K562 (cell line): ENCODE measurements around the gene UBAC2. TPM values are rescaled to one million over a fixed set of nuclear protein-coding genes. Genes with fewer than 3 reads are reported as not detected.

Experiments
- ATAC-seq: fragments of 200-7000 bp; cut with Tn5 transposase; 3 replicates; pipeline ENCODE4 v1.9.1; 2020; ENCODE audit warnings: moderate library complexity
- BruUV-seq: library from RNA; stranded (reverse); fragments of 400-500 nt; replicated peaks from 2 replicates; lab custom pipeline; 2021; lab: Mats Ljungman, UMichigan
- CTCF ChIA-PET: fragments of 300-600 bp; formaldehyde crosslinking; extraction: SDS; loops from one replicate; lab custom pipeline; 2021; ENCODE audit warnings: low intra/inter-chr PET ratio; lab: Yijun Ruan, JAX
- POLR2A ChIA-PET: fragments of 300-600, 350-650 bp; sonication (Branson Sonifier 250); formaldehyde crosslinking; extraction: SDS; loops from one replicate; lab custom pipeline; 2021; ENCODE audit warnings: antibody characterized with exemption, inconsistent platforms; lab: Yijun Ruan, JAX
- DNase-seq, 4 experiments: peaks; one replicate each; pipeline versions ENCODE4 v3.0.0 to v3.0.0-alpha.2; 2011 to 2018; ENCODE audit warnings: low spot score in 3 of 4, mixed read lengths in 3 of 4; ENCODE audit errors: extremely low read depth in 1 of 4
- FAIRE-seq: peaks from 2 replicates; lab custom pipeline; 2011; peaks lifted over from hg19 to GRCh38; lab: Jason Lieb, UNC
- H2AFZ ChIP-seq: 2 replicates; pipeline ENCODE4 v1.6.0; 2011; ENCODE audit warnings: low read depth, low read length, control low read depth, inconsistent platforms
- H3K27ac ChIP-seq: fragments of 200-600 bp; 3 replicates; pipeline ENCODE4 v1.8.0; 2011; ENCODE audit warnings: low read depth, mild to moderate bottlenecking, control low read depth, inconsistent platforms, low read length, moderate library complexity, mixed read lengths; ENCODE audit errors: extremely low read depth
- H3K27me3 ChIP-seq, 2 experiments: fragments of 300-600 bp in 1 of 2; 2 replicates in 1 of 2; 3 replicates in 1 of 2; pipeline versions ENCODE4 v1.6.0 to v1.8.0; 2011; ENCODE audit warnings: inconsistent platforms in 2 of 2, low read length in 2 of 2, mild to moderate bottlenecking in 1 of 2, mixed read lengths in 1 of 2, moderate library complexity in 1 of 2; ENCODE audit not compliant: control insufficient read depth in 2 of 2, insufficient read depth in 2 of 2
- H3K36me3 ChIP-seq: fragments of 300-600 bp; 3 replicates; pipeline ENCODE4 v1.8.0; 2011; ENCODE audit warnings: mild to moderate bottlenecking, low read length, inconsistent platforms; ENCODE audit not compliant: control insufficient read depth, insufficient read depth
- H3K4me1 ChIP-seq, 2 experiments: fragments of 200-600 bp in 1 of 2; replicated peaks in 1 of 2; 2 replicates in 1 of 2; 3 replicates in 1 of 2; pipeline versions ENCODE4 v1.5.1 to v1.8.0; 2011; ENCODE audit warnings: inconsistent platforms in 2 of 2, low read length in 2 of 2, mild to moderate bottlenecking in 1 of 2, mixed read lengths in 1 of 2, moderate library complexity in 1 of 2; ENCODE audit not compliant: control insufficient read depth in 2 of 2, insufficient read depth in 2 of 2
- H3K4me2 ChIP-seq: 2 replicates; pipeline ENCODE4 v1.6.1; 2011; ENCODE audit warnings: low read length, control low read depth, inconsistent platforms, mixed read lengths; ENCODE audit not compliant: insufficient read depth
- H3K4me3 ChIP-seq: fragments of 200-600 bp; sonication (generic), shearing (Covaris generic); 2 replicates; pipeline ENCODE4 v1.5.1; 2016; ENCODE audit warnings: control low read depth, inconsistent platforms
- H3K79me2 ChIP-seq: fragments of 200-600 bp; 3 replicates; pipeline ENCODE4 v1.8.0; 2011; ENCODE audit warnings: low read length, inconsistent platforms; ENCODE audit not compliant: control insufficient read depth, insufficient read depth
- H3K9ac ChIP-seq, 2 experiments: 2 replicates each; pipeline versions ENCODE4 v1.6.0 to v1.6.1; 2011; ENCODE audit warnings: low read depth in 2 of 2, low read length in 2 of 2, control low read depth in 1 of 2, inconsistent platforms in 1 of 2, mild to moderate bottlenecking in 1 of 2, mixed read lengths in 1 of 2; ENCODE audit not compliant: insufficient read depth in 1 of 2
- H3K9me1 ChIP-seq: one replicate; pipeline ENCODE4 v1.6.0; 2011; ENCODE audit warnings: inconsistent platforms, mild to moderate bottlenecking, low read length, moderate library complexity; ENCODE audit not compliant: control insufficient read depth, insufficient read depth
- H3K9me3 ChIP-seq: replicated peaks from 2 replicates; pipeline ENCODE4 v1.5.1; 2011; ENCODE audit warnings: low read depth, low read length, inconsistent platforms; ENCODE audit not compliant: control insufficient read depth, insufficient read depth
- H4K20me1 ChIP-seq: replicated peaks from 2 replicates; pipeline ENCODE4 v1.6.1; 2011; ENCODE audit warnings: low read length, inconsistent platforms, mixed read lengths; ENCODE audit not compliant: control insufficient read depth, insufficient read depth
- C11orf30 ChIP-seq: fragments of 450-650 bp; IDR thresholded peaks from 2 replicates; pipeline ENCODE4 v1.6.1; 2016; ENCODE audit warnings: low read depth, mild to moderate bottlenecking
- DPF2 ChIP-seq: fragments of 450-650 bp; IDR thresholded peaks from 2 replicates; pipeline ENCODE4 v1.6.1; 2016
- GATAD2A ChIP-seq: fragments of 450-650 bp; IDR thresholded peaks from 2 replicates; pipeline ENCODE4 v1.6.1; 2017
- MEF2D ChIP-seq: conservative IDR thresholded peaks from 2 replicates; pipeline ENCODE4 v1.6.1; 2016; ENCODE audit warnings: low read depth, missing genetic modification characterization, missing compliant biosample characterization
- VEZF1 ChIP-seq: fragments of 200-800 bp; sonication (Bioruptor generic); IDR thresholded peaks from 2 replicates; pipeline ENCODE4 v1.6.1; 2017; ENCODE audit warnings: missing genetic modification characterization, missing compliant biosample characterization
- ZBTB7A ChIP-seq: IDR thresholded peaks from 2 replicates; pipeline ENCODE4 v1.6.1; 2011; ENCODE audit warnings: low read depth, mild to moderate bottlenecking, low read length, moderate library complexity, borderline replicate concordance; ENCODE audit not compliant: control insufficient read depth
- ZNF316 ChIP-seq: fragments of 450-650 bp; IDR thresholded peaks from 2 replicates; pipeline ENCODE4 v1.6.1; 2016
- ZNF644 ChIP-seq: fragments of 200-800 bp; sonication (Bioruptor generic); IDR thresholded peaks from 2 replicates; pipeline ENCODE4 v1.6.1; 2016; ENCODE audit warnings: low read depth, missing genetic modification characterization, missing compliant biosample characterization
- WGBS: fragments of 100-300 bp; shearing (Covaris generic); methylation state at CpG from one replicate; pipeline ENCODE4 v1.1.6; 2016; ENCODE audit warnings: low coverage, mixed read lengths; ENCODE audit not compliant: insufficient coverage; ENCODE audit errors: missing lambda C conversion rate; 5-methylcytosine and 5-hydroxymethylcytosine counted together
- in situ Hi-C: fragments of 300-500 bp; cut with MboI; formaldehyde crosslinking; loops from 4 replicates; pipeline ENCODE4 v1.15.0; 2018; ENCODE audit warnings: inconsistent platforms, mixed read lengths
- intact Hi-C: fragments of 100-400 bp; cut with micrococcal nuclease; formaldehyde crosslinking; loops from 2 replicates; pipeline ENCODE4 v1.14.2; 2022
- polyA plus RNA-seq, 8 experiments: library from polyadenylated mRNA; depleted of rRNA in 4 of 8; stranded (reverse) in 5 of 8; unstranded in 3 of 8; fragments of >200 nt; fragmentation: Nextera tagmentation in 2 of 8; fragmentation: Illumina TruSeq in 1 of 8; extraction: Ambion mirVana in 2 of 8; extraction: Trizol in 1 of 8; gene quantifications; 2 replicates each; pipeline versions ENCODE4 v1.2.1 to v1.2.3, GENCODE V29; 2011 to 2014; ENCODE audit warnings: inconsistent platforms in 1 of 8, missing spikeins in 1 of 8
- total RNA-seq, 7 experiments: library from RNA; depleted of rRNA in 6 of 7; stranded (reverse); fragments of >200 nt in 6 of 7; fragmentation: Illumina TruSeq in 2 of 7; extraction: Trizol in 2 of 7; gene quantifications; 2 replicates each; pipeline versions ENCODE4 v1.2.1 to v1.2.3, GENCODE V29; 2011 to 2021; ENCODE audit warnings: low replicate concordance in 1 of 7
- TF ChIP-seq, protein P1 (sequence below): fragments of 450-650 bp; IDR thresholded peaks from 2 replicates; pipeline ENCODE4 v1.6.1; 2017; ENCODE audit warnings: antibody characterized with exemption, mild to moderate bottlenecking
- TF ChIP-seq, protein P2 (sequence below): fragments of 200-800 bp; sonication (Bioruptor generic); IDR thresholded peaks from 2 replicates; pipeline ENCODE4 v1.6.1; 2016; ENCODE audit warnings: missing genetic modification characterization, missing compliant biosample characterization

The UBAC2 gene
- total and polyA plus RNA-seq, 9 of the 15 experiments (the other 6 are each of a cell fraction or from before 2014, with no cell fraction given): 6.0 to 84.1 (median 32.3) TPM

DNA sequence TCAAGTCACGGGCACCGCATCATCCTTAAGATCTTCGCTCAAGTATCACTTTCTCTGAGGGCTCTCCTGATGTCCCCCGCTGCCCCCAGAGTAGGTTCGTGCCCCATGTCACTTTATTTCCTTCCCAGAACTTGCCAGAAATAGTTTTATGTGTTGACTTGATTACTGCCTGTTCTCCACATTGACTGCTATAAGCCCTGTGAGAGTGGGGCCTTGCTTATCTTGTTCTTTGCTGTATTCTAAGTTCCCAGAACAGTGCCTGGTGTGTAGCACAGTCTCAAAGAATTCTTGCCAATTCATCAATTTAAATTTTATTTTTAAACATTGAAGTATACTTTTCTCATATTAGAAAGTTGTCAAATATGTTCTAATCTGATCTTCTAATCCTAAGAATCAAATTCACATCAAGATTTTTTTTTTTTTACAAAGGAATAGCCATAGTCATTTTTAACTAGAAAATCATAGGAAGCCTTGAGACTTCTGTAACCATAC is 138.6 kb downstream of the UBAC2 start:
- Histone ChIP-seq H2AFZ (no peak overlapping the region), H3K4me1 (peaks cover 6 to 26% of the 10 kb centered on the region in 2 experiments; a peak in 4 of 5 replicates), H3K9me3 (no peaks in the 10 kb centered on the region), H3K9me1 (no peaks in the 10 kb centered on the region), H3K4me3 (no peak overlapping the region), H3K36me3 (peaks cover 39% of the 10 kb centered on the region; the same call in 2 of the 3 replicates), H3K79me2 (no peaks in the 10 kb centered on the region), H4K20me1 (no peaks in the 10 kb centered on the region), H3K27ac (peak overlapping the region; percentile 27; the same call in 2 of the 3 replicates), H3K27me3 (no peaks in the 10 kb centered on the region), H3K9ac (peak overlapping the region in 1 of 2 experiments; percentile 48; a peak in 1 of 4 replicates), H3K4me2 (peak overlapping the region; percentile 38)
- no TSS peak for BruUV-seq
- CTCF ChIA-PET: no interaction called here
- FAIRE-seq: no peak
- intact Hi-C loops (no loop called here), in situ Hi-C loops (no loop called here)
- no peak for TF ChIP-seq ZNF644 (tag)
- TF ChIP-seq ZNF316: peak; percentile 77
- TF ChIP-seq VEZF1: 0 out of 2 replicates have a peak, but pooled peaks have one; percentile 12
- peak; percentile 3; the same call in 1 of the 2 replicates for TF ChIP-seq DPF2
- TF ChIP-seq, protein P1, sequence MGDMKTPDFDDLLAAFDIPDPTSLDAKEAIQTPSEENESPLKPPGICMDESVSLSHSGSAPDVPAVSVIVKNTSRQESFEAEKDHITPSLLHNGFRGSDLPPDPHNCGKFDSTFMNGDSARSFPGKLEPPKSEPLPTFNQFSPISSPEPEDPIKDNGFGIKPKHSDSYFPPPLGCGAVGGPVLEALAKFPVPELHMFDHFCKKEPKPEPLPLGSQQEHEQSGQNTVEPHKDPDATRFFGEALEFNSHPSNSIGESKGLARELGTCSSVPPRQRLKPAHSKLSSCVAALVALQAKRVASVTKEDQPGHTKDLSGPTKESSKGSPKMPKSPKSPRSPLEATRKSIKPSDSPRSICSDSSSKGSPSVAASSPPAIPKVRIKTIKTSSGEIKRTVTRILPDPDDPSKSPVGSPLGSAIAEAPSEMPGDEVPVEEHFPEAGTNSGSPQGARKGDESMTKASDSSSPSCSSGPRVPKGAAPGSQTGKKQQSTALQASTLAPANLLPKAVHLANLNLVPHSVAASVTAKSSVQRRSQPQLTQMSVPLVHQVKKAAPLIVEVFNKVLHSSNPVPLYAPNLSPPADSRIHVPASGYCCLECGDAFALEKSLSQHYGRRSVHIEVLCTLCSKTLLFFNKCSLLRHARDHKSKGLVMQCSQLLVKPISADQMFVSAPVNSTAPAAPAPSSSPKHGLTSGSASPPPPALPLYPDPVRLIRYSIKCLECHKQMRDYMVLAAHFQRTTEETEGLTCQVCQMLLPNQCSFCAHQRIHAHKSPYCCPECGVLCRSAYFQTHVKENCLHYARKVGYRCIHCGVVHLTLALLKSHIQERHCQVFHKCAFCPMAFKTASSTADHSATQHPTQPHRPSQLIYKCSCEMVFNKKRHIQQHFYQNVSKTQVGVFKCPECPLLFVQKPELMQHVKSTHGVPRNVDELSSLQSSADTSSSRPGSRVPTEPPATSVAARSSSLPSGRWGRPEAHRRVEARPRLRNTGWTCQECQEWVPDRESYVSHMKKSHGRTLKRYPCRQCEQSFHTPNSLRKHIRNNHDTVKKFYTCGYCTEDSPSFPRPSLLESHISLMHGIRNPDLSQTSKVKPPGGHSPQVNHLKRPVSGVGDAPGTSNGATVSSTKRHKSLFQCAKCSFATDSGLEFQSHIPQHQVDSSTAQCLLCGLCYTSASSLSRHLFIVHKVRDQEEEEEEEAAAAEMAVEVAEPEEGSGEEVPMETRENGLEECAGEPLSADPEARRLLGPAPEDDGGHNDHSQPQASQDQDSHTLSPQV: no peak
- TF ChIP-seq ZBTB7A: no peak
- peak; percentile 52 for TF ChIP-seq C11orf30
- no peak for TF ChIP-seq MEF2D (tag)
- no peak for TF ChIP-seq GATAD2A
- TF ChIP-seq, protein P2, sequence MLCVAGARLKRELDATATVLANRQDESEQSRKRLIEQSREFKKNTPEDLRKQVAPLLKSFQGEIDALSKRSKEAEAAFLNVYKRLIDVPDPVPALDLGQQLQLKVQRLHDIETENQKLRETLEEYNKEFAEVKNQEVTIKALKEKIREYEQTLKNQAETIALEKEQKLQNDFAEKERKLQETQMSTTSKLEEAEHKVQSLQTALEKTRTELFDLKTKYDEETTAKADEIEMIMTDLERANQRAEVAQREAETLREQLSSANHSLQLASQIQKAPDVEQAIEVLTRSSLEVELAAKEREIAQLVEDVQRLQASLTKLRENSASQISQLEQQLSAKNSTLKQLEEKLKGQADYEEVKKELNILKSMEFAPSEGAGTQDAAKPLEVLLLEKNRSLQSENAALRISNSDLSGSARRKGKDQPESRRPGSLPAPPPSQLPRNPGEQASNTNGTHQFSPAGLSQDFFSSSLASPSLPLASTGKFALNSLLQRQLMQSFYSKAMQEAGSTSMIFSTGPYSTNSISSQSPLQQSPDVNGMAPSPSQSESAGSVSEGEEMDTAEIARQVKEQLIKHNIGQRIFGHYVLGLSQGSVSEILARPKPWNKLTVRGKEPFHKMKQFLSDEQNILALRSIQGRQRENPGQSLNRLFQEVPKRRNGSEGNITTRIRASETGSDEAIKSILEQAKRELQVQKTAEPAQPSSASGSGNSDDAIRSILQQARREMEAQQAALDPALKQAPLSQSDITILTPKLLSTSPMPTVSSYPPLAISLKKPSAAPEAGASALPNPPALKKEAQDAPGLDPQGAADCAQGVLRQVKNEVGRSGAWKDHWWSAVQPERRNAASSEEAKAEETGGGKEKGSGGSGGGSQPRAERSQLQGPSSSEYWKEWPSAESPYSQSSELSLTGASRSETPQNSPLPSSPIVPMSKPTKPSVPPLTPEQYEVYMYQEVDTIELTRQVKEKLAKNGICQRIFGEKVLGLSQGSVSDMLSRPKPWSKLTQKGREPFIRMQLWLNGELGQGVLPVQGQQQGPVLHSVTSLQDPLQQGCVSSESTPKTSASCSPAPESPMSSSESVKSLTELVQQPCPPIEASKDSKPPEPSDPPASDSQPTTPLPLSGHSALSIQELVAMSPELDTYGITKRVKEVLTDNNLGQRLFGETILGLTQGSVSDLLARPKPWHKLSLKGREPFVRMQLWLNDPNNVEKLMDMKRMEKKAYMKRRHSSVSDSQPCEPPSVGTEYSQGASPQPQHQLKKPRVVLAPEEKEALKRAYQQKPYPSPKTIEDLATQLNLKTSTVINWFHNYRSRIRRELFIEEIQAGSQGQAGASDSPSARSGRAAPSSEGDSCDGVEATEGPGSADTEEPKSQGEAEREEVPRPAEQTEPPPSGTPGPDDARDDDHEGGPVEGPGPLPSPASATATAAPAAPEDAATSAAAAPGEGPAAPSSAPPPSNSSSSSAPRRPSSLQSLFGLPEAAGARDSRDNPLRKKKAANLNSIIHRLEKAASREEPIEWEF (CRISPR knock-in tag): peak; percentile 33; the same call in 1 of the 2 replicates
- WGBS: 28% methylated on average over 3 of the region's 5 CpGs
- DNase-seq: no peak
- POLR2A ChIA-PET: interaction anchor here (1.5 kb wide), 1 partner anchor 10 kb away, joined by 4 read pairs; no protein-coding TSS in a partner anchor
- ATAC-seq: peak; percentile 60
